COLO829 (cell line): ENCODE measurements around the gene GMPR2.
"Not testable (repeated sequence)": the region's sequence is repeated elsewhere in the genome, so short reads cannot be mapped to it uniquely, and the experiment has no call there.

Experiments
- DNase-seq: peaks from one replicate; pipeline ENCODE4 v3.0.0; 2012; ENCODE audit warnings: low spot score

Gene GMPR2

DNA sequence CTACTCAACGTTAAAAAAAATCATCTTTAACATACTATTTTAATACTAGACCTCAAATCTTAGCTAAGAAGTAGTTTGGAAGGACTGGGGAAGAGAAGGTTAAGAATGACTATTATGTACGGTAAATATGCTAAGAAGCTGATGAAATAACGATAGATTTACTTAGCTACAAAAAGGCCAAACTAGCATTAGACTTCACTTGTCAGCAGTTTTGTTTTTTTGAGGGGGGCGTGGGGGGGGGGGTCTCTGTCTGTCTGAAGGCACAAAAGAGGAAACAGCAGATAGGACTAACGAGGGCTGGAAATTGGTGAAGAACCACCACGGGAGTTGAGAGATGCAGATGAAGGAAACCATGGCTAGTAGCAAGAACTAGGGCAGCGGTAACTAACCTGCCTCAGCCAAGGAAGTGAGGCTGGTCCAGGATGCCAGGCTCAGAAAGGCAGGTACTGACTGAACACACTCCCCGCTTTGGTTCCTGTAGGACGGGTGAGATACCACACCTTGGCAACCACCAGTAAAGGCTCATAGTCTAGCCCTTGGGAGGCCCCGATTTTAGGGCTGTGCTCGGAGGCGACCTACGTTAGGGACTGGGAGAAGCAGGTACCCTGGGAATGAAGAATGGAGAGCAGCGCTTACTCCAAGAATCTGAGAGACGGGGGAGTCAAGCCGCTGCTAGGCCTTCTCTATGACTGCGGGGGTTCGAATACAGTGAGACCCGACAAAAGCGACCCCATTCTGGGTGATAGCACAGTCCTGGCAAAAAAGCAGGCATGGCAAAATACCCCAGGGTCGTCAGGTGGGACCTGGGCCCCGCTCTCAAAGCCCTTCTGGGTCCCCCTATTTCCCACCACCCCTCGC lies 1.2 kb upstream of the GMPR2 start:
- no peak for DNase-seq

- DNase-seq, result peak; percentile 94
These were observed 546 bp upstream of the GMPR2 start, which contains the start of gene NEDD8 for GRCh38 chr14:24232121-24232644. Gene NEDD8 (minus strand): TSS chr14:24232367. CDS start chr14:24232267, 100 bp downstream.

DNA sequence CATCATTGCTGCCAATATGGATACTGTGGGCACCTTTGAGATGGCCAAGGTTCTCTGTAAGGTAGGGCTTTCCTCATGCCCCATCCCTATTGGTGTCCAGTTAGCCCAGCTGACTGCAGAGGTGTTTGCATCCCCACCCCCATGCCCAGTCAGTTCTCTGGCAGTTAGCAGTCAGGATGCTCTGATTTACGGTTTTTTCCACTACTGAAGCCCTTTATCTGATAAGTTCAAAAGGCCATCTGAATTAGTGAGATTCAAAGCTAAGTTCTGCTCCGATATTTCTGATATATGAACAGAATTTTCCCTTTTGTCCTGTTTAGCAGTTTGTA lies 773 bp downstream of the GMPR2 start:
- DNase-seq, result no peak

DNA sequence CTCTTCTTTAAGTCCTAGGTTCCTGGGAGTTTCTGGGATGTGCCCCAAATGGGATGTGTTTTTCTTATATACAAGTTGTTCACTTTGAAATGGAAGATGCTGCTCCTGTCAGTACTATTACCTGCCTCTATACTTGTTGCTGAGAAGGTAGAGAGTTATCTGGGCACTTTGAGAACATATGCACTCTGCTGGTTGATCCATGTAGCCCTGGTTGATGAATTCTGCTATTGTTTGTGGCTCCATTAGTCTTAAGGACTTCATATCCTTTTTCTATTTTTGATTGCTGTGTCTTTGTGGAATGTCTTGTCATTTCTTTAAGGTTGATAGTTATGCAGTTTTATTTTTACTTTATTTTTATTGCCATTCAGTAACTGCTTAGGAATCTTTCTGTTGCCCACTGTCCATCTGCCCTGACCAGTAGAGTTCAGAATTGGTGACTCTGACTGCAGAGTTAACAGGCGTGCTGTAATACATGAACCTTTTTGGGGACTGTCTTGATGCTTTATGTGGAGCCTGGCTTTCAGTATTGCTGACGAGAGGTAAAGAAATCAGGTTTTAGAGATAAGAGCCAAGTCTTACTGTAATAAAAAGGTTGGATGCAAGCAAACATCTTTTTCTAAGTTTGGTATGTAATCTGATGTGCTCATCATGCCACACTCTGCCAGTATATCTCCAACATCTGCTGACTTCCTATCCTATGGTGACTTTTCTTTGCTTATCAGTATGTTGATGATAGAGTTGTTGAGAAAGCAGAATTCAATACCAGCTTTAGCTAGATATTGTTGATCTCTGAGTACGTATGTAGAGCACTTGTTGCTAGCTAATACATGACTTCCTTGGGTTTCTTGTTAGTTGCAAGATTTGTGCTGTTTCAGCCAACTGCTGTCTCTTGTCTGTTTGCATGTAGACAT lies 1.6 kb downstream of the GMPR2 start:
- DNase-seq, result no peak

GRCh38 chr14:24235804-24236688 lies 3.3 kb downstream of the GMPR2 start:
- no peak for DNase-seq

GRCh38 chr14:24236689-24237462 lies 4.1 kb downstream of the GMPR2 start:
- DNase-seq, result no peak

DNA sequence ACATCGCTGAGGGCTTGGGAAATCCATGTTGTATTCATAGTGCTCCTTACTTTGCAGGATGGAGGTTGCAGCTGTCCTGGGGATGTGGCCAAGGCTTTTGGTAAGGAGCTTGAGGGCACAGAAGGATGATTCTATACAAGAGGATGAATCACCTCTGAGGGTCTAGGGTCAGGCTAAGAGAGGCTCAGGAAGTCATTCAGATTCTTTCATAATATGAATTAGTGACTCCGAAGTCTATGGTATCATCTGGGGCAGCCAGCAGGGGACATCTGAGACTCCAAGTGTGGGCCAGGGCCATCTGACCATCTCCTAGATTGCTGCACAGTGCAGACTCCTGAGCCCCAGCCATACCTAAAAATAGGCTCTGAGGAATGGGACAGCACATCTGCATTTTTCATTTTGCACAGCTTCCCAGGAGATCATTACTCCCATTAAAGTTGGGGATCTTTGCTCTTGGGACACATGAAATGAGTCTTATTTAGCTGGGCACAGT lies 4.8 kb downstream of the GMPR2 start:
- DNase-seq, result no peak

DNA sequence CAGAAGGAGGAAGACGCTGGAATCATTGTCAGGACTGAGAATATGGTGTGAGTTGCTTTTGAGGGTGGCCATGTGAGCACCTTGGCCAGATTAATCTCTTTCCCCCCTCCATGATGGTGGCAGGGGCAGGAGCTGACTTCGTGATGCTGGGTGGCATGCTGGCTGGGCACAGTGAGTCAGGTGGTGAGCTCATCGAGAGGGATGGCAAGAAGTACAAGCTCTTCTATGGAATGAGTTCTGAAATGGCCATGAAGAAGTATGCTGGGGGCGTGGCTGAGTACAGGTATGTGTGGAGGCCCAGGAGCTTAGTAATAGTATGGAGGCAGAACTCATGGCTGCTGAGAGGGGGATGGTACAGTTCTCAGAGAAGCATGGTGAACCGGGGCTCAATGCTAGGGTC lies 5.4 kb downstream of the GMPR2 start:
- DNase-seq, result no peak

DNA sequence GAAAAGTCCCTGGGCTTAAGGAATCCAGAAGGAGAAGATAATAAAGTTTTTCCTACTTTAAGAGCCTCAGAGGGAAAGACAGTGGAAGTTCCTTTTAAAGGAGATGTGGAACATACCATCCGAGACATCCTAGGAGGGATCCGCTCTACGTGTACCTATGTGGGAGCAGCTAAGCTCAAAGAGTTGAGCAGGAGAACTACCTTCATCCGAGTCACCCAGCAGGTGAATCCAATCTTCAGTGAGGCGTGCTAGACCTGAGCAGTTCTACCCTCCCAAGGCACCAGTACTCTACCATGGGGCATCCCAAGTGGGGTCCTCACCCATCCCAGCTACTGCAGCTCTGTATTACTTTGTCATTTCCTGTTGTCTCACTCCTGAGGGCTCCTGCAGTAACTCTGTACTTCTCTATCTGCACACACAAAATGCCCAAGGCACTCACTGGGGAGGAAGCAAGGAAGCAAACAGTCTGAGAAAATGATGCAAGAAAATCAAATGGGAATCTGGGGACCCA lies 5.9 kb downstream of the GMPR2 start:
- no peak for DNase-seq

GRCh38 chr14:24240110-24240918 lies 7.6 kb downstream of the GMPR2 start:
- DNase-seq, result no peak

DNA sequence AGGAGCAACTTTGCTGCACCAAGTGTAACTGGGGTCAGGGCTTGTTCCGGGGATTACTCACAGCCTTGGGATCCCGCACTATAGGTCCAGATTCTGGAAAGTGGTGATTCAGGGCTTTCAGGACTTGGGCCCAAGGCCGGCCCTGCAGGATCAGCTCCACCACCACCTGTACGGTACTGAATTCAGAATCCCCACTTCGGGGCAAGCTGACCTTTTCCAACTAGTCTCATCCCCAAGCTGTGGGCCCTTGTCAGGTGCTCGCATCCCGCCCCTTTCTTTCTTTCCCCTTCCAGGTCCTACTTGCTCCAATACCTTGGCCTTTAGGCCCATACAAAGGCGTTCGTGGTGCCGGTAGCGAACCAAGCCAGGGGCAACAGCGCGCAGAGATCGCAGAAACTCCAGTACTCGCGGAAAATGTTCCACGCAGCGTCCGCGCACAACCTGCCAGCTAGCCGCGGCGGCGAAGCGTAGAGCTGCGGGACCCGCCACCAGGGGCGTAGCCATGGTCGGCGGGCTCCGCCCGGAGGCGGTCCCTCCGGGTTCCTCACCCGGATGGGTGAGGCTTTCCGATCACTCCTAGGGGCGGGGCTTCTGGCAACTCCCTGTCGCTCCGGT lies 9.2 kb downstream of the GMPR2 start:
- DNase-seq, result peak; percentile 98

GRCh38 chr14:24243336-24243836 lies 10.7 kb downstream of the GMPR2 start:
- no peak for DNase-seq

DNA sequence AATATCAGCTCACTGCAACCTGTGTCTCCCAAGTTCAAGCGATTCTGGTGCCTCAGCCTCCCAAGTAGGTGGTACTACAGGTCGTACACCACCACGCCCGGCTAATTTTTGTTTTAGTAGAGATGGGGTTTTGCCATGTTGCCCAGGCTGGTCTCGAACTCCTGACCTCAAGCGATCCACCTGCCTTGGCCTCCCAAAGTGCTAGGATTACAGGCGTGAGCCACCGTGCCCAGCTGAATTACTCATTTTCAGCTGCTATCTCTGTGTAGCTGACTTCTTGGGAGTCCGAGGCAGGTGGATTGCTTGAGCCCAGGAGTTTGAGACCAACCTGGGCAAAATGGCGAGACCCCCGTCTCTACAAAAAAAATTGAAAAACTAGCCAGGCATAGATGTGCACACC lies 12.6 kb downstream of the GMPR2 start:
- DNase-seq, result not testable (repeated sequence)

DNA sequence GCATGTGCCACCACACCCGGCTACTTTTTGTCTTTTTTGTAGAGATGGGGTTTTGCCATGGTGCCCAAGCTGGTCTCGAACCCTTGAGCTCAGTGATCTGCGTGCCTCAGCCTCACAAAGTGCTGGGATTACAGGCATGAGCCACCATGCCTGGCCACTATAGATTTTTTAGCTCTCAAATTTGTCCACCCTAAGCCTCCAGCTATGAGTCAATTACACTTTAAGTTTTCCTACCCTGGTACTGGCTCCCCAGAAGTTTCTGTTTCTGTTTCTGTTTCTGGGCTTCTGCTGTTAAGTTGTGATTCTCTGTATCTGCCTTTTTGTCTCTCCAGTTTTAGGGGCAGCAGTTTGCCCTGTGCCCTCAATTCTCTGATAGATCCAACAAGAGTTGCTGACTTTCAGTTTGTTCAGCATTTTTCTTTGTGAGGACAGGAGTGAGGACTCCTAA lies 14.1 kb downstream of the GMPR2 start:
- no peak for DNase-seq

- no peak for DNase-seq
These were observed 14.7 kb downstream of the GMPR2 start for GRCh38 chr14:24247422-24247821.

GRCh38 chr14:24249230-24250021 lies 16.7 kb downstream of the GMPR2 start:
- no peak for DNase-seq

DNA sequence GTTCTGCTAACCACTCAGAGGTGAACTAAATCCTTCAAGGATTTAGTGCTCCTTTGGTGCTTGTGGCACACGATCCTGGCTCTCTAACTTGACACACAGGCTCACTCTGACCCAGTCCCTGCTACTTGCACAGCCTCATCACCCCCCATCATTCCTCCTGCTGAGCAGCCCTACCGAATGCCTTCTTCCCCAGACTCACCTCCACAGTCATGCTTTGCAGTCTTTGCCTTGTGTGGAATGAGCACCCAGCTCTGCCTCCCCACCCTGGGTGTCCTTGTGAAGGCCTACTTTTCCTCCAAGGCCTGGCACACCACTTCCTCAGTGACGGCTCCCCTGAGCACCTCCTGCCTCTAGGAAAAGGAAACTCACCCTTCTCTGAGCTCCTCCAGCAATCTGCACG lies 17.6 kb downstream of the GMPR2 start:
- DNase-seq, result no peak

- no peak for DNase-seq
These were observed 19.2 kb downstream of the GMPR2 start for GRCh38 chr14:24251880-24252288.
